ENCODE results near the gene SGTB.
A peak's percentile ranks its signal among the peaks of the same experiment; 100 is the strongest.
"Not testable (repeated sequence)": the region's sequence is repeated elsewhere in the genome, so short reads cannot be mapped to it uniquely, and the experiment has no call there.

SGTB gene

DNA sequence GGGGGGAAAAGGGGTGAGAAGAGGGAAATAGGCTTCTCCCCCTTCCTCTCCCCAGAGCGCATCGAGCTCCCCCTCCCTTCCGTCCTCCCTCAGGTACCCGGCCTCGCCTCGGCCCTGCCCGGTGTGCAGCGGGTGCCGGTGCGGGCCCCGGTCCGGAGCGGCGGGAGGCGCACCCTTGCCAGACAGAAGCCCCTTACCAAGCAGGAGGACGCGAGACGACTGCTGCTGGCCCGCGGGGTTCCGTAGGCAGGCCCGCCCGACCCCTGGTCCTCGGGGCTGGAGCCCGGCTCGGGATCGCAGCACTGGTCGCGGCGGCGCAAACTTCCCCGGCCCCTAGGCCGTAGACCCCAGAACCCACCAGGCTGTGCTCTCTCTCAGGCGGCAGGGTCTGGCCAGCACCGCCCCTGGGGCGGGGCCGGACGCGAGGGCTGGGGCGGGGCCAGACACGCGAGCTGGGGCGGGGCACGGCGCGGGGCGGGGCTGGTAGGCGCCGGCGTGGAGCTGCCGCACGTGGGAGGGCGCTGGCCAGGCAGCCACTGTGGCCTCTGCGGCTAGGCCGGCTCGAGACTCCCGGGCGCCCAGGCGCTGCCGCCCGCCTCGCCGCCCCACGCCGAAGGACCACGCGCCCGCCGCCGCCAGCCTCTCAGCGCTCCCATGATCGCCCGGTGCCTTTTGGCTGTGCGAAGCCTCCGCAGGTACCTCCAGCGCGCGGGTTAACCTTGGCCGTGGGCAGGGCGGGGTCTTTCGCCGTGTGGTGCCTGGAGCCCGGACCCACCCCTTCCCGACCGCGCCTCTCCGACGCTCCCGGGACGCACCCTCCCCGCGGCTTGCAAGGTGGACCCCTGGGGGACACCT is at the start of gene SGTB, which contains the start of gene NLN:
Gene SGTB (minus strand): TSS at position 390 of the 855 bp plus-strand sequence. CDS start 1,302 bp downstream, outside the sequence.
Gene NLN (plus strand): TSS at position 486 of the 855 bp plus-strand sequence. CDS start 169 bp downstream, at position 655.
- DNase-seq: peak; percentile 72 to 86 (median 83)

- no peak for DNase-seq
Observed at GRCh38 chr5:65771266-65771665, 49.4 kb upstream of the SGTB start.

DNA sequence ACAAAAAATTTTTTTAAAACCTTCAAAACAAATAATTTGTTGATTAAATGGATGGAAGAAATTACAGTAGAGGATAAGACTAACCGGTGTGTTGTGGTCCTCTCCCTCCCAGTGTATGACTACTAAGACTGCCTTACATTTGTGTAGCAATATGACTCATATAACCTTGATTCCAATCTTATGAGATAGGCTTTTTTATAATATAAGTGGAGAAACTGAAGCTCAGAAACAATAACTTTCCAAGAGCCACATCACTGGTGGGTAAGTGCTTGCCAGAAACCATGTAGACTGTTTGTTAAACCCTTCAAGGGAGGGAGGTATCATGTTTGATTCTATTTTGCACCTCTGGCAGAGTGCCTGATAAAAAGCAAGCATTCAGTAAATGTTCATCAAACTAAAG is 47.6 kb upstream of the SGTB start:
- DNase-seq: no peak

DNA sequence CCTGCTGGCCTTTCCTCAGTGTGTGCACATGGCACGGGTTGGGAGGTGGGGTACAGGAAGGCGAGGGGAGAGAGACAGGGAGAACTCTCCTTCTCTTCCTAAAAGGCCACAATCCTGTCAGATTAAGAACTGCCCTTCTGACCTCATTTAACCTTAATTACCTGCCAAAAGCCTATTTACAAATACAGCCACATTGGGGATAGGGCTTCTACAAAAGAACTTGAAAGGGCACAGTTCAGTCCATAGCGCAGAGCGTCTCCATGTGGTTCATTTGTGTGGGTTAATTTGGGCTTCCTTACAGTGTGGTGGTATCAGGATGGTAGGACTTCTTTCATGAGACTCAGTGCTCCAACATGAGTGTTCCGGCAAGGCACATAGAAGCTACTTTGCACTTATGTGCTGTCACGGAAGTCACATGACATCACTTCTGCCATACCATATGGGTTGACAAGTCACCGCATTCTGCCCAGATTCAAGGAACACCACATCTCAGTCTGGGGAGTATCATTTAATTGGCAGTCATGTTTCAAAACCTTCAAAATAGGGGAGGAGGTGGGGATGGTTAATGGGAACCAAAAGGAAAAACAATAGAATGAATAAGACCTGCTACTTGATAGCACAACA is 46.9 kb upstream of the SGTB start:
- DNase-seq: no peak

- no peak for DNase-seq
Observed at GRCh38 chr5:65767565-65767964, 45.7 kb upstream of the SGTB start.

GRCh38 chr5:65766781-65767180 is 44.9 kb upstream of the SGTB start:
- no peak for DNase-seq

GRCh38 chr5:65766175-65766574 is 44.3 kb upstream of the SGTB start:
- no peak for DNase-seq

DNA sequence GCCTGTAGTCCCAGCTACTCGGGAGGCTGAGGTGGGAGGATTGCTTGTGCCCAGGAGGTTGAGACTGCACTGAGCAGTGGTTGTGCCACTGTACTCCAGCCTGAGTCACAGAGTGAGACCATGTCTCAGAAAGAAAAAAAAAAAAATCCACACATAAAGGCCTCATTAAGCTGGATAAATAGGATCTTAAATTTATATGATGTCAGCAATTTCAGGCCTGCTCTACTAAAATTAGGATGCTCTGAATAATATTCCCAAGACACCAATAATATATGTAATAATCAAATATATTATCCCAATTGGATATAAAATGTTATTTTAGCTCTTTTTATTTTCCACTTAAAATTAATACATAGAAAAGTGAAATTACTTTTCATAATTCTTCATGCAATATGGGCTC is 43.7 kb upstream of the SGTB start:
- DNase-seq: no peak

DNA sequence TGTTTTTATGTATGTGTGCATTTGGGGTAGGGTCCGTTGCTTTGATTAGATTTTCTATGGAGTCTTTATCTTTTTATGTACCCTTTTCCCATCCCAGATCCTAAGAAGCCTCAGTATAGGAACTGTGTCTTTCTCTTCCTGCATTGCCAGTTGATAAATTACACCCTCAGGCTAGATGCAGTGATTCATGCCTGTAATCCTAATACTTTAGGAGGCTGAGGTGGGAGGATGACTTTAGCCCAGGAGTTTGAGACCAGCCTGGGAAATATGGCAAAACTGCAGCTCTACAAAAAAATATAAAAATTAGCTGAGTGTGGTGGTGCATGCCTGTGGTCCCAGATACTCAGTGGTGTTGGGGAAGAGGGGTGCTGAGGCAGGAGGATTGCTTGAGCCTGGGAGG is 40.3 kb upstream of the SGTB start:
- no peak for DNase-seq

- peak; percentile 19 to 79 (median 46) for DNase-seq
Observed at GRCh38 chr5:65760504-65761275, 38.8 kb upstream of the SGTB start.

- no peak for DNase-seq
Observed at GRCh38 chr5:65758546-65759144, 36.7 kb upstream of the SGTB start.

- DNase-seq: no peak
Observed at GRCh38 chr5:65753189-65753588, 31.3 kb upstream of the SGTB start.

- no peak for DNase-seq
Observed at GRCh38 chr5:65750938-65751337, 29.0 kb upstream of the SGTB start.

GRCh38 chr5:65749956-65750355 is 28.0 kb upstream of the SGTB start:
- DNase-seq: no peak

GRCh38 chr5:65749221-65749844 is 27.4 kb upstream of the SGTB start:
- no peak for DNase-seq

- DNase-seq: peak in 2 of 6 experiments; percentile 36 to 42
Observed at GRCh38 chr5:65742565-65743231, 20.8 kb upstream of the SGTB start.

DNA sequence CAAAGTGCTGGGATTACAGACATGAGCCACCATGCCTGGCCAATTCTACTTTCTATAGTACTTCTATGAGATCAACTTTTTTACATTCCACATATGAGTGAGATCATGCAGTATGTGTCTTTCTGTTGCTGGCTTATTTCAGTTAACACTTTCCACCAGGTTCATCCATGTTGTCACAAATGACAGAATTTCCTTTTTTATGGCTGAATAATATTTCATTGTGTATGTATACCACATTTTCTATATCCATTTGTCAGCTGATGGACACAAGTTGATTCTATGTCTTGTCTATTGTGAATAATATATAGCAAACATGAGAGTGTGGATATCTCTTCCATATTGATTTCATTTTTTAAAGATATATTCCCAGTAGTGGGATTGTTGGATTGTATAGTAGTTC is 17.3 kb upstream of the SGTB start:
- no peak for DNase-seq

- DNase-seq: no peak
Observed at GRCh38 chr5:65738305-65738704, 16.4 kb upstream of the SGTB start.

GRCh38 chr5:65737842-65738241 is 15.9 kb upstream of the SGTB start:
- DNase-seq: no peak

GRCh38 chr5:65736011-65736410 is 14.1 kb upstream of the SGTB start:
- DNase-seq: no peak

- no peak for DNase-seq
Observed at GRCh38 chr5:65734921-65735320, 13.0 kb upstream of the SGTB start.

- not testable (repeated sequence) for DNase-seq
Observed at GRCh38 chr5:65734196-65734775, 12.4 kb upstream of the SGTB start.
